ENCODE measurements around the gene PDE2A.

The PDE2A gene

DNA sequence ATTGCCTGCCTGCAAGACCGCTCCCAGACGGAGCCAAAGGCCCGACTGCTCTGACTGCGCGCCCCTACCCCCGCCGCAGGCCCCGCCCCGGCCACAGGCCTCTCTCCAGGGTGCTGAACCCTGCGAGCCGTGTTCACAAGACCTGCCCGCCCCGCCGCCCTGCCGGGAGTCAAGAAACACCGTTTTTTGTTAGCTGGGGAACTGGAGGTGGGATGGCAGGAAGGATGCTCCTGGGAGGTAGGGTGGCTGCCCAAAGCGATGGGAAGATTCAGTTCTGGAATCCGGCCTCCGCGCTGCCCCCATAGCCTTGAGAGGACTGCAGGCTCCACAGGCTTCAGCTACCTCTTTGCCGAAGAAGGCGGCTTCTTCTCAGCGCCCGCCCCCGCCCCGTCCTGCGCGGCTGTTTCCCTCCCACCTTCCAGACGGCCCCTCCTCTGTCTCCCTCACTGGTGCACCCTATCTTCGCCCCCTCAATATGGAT lies 2.7 kb upstream of the PDE2A start:
- Histone ChIP-seq H3K4me2 (ENCODE audit: insufficient read depth, low read length) (no peak overlapping the region), H3K27me3 (ENCODE audit: insufficient read depth, low read length, poor library complexity) (peaks cover 8% of the 10 kb centered on the region)

DNA sequence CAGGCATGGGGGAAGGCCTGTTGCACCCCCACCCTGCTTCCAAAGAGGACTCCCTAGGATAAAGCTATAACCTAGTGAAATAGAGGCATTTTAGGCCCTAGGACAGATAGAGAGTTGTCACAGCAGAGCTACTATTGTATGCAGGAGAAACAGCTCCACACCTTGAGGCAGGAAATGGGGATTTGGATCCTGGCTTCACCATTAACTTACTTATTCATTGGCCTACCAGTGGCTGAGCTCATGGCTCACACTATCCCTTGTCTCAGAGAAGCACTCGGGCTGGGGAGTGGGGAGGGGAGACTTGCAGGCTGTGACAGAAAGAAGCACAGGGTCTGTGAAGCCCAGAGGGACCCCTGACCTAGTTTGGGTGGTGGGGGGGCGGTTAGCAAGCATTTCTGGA lies 999 bp upstream of the PDE2A start:
- Histone ChIP-seq H3K4me1 (ENCODE audit: insufficient read depth, low read length) (no peaks in the 10 kb centered on the region), H2AFZ (ENCODE audit: low read depth, low read length) (no peak overlapping the region), H3K27me3 (ENCODE audit: insufficient read depth, low read length, poor library complexity) (peaks cover 13% of the 10 kb centered on the region), H3K27ac (ENCODE audit: low read length) (no peak overlapping the region), H3K79me2 (ENCODE audit: insufficient read depth, low read length) (no peaks in the 10 kb centered on the region), H3K9ac (ENCODE audit: low read depth, low read length) (no peak overlapping the region), H3K4me3 (ENCODE audit: low read depth in 1 of 2, low read length in 2 of 2) (no peak overlapping the region), H3K36me3 (ENCODE audit: insufficient read depth, low read length) (no peaks in the 10 kb centered on the region), H4K20me1 (ENCODE audit: insufficient read depth, low read length) (peaks cover 39% of the 10 kb centered on the region), H3K9me3 (ENCODE audit: insufficient read depth, low read length, severe bottlenecking) (no peaks in the 10 kb centered on the region), H3K4me2 (ENCODE audit: insufficient read depth, low read length) (no peak overlapping the region)
- DNase-seq: no peak
- TF ChIP-seq EZH2 (IDR thresholded peaks at IDR 0.05; ENCODE audit: borderline replicate concordance, low read depth, low read length, severe bottlenecking): no peak
- TF ChIP-seq, protein P1, sequence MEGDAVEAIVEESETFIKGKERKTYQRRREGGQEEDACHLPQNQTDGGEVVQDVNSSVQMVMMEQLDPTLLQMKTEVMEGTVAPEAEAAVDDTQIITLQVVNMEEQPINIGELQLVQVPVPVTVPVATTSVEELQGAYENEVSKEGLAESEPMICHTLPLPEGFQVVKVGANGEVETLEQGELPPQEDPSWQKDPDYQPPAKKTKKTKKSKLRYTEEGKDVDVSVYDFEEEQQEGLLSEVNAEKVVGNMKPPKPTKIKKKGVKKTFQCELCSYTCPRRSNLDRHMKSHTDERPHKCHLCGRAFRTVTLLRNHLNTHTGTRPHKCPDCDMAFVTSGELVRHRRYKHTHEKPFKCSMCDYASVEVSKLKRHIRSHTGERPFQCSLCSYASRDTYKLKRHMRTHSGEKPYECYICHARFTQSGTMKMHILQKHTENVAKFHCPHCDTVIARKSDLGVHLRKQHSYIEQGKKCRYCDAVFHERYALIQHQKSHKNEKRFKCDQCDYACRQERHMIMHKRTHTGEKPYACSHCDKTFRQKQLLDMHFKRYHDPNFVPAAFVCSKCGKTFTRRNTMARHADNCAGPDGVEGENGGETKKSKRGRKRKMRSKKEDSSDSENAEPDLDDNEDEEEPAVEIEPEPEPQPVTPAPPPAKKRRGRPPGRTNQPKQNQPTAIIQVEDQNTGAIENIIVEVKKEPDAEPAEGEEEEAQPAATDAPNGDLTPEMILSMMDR (IDR thresholded peaks at IDR 0.05; ENCODE audit: borderline replicate concordance, extremely low read depth, low read length, poor library complexity, severe bottlenecking): no peak
- ATAC-seq (ENCODE audit: insufficient read depth, low read depth): no peak

More for the DNA sequence above, 2.7 kb upstream of the PDE2A start:
- no peak overlapping the region for H3K9ac ChIP-seq (ENCODE audit: low read depth, low read length)
- no peak overlapping the region for H2AFZ ChIP-seq (ENCODE audit: low read depth, low read length)
- peaks cover 54% of the 10 kb centered on the region for H4K20me1 ChIP-seq (ENCODE audit: insufficient read depth, low read length)
- H3K4me1 ChIP-seq (ENCODE audit: insufficient read depth, low read length): no peaks in the 10 kb centered on the region
- no peaks in the 10 kb centered on the region for H3K79me2 ChIP-seq (ENCODE audit: insufficient read depth, low read length)
- H3K36me3 ChIP-seq (ENCODE audit: insufficient read depth, low read length): no peaks in the 10 kb centered on the region
- H3K9me3 ChIP-seq (ENCODE audit: insufficient read depth, low read length, severe bottlenecking): no peaks in the 10 kb centered on the region
- H3K27ac ChIP-seq (ENCODE audit: low read length): no peak overlapping the region
- ATAC-seq (ENCODE audit: insufficient read depth, low read depth): peak; percentile 94
- no peak overlapping the region for H3K4me3 ChIP-seq (ENCODE audit: low read depth in 1 of 2, low read length in 2 of 2)
- peak; percentile 85 for DNase-seq
- no peak for TF ChIP-seq EZH2 (IDR thresholded peaks at IDR 0.05; ENCODE audit: borderline replicate concordance, low read depth, low read length, severe bottlenecking)
- TF ChIP-seq, protein P1 (IDR thresholded peaks at IDR 0.05; ENCODE audit: borderline replicate concordance, extremely low read depth, low read length, poor library complexity, severe bottlenecking): no peak

DNA sequence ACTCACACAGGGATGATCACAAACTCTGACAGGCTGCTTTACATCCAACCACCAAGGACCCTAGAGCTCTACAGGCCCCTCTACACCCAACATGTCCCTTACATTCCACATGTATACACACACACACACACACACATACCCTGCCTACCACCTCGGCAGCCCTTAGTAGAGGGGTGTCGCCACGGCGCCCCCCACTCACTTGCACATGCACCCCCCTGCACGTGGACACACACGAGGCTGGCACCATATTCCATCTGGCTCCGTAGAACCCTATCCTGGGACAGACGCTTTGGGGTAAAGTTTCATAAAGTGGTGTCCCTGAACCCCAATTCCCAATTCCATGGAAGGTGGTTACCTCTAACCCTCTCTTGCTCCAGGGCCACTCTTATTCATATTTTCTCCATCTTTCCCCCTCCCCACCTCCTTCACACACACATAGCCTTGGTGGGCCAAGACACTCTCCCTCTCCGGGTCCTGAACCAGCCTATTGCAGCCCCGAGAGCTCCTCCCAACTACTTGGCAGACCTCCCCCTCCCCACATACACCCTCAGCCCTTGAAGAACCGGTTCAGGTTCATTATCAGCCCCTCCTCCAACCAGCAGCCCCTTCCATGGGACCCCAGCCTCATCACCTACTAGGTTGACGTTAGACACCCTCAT lies 809 bp downstream of the PDE2A start:
- Histone ChIP-seq H3K79me2 (ENCODE audit: insufficient read depth, low read length) (no peaks in the 10 kb centered on the region), H3K27ac (ENCODE audit: low read length) (no peak overlapping the region), H3K9ac (ENCODE audit: low read depth, low read length) (no peak overlapping the region), H3K4me3 (ENCODE audit: low read depth in 1 of 2, low read length in 2 of 2) (no peak overlapping the region), H3K36me3 (ENCODE audit: insufficient read depth, low read length) (no peaks in the 10 kb centered on the region), H3K9me3 (ENCODE audit: insufficient read depth, low read length, severe bottlenecking) (no peaks in the 10 kb centered on the region), H4K20me1 (ENCODE audit: insufficient read depth, low read length) (peaks cover 29% of the 10 kb centered on the region), H2AFZ (ENCODE audit: low read depth, low read length) (no peak overlapping the region), H3K4me1 (ENCODE audit: insufficient read depth, low read length) (no peaks in the 10 kb centered on the region), H3K4me2 (ENCODE audit: insufficient read depth, low read length) (no peak overlapping the region), H3K27me3 (ENCODE audit: insufficient read depth, low read length, poor library complexity) (peaks cover 24% of the 10 kb centered on the region)
- TF ChIP-seq EZH2 (IDR thresholded peaks at IDR 0.05; ENCODE audit: borderline replicate concordance, low read depth, low read length, severe bottlenecking): no peak
- TF ChIP-seq, protein P1 (IDR thresholded peaks at IDR 0.05; ENCODE audit: borderline replicate concordance, extremely low read depth, low read length, poor library complexity, severe bottlenecking): no peak
- ATAC-seq (ENCODE audit: insufficient read depth, low read depth) (peak; percentile 48; the same call in 1 of the 3 replicates), DNase-seq (peak; percentile 55)
